Upper lobe of left lung (tissue), 4 donors: ENCODE data around the gene ALS2.

ENCODE experiments used
- POLR2A ChIP-seq, 4 donors: fragments of 450-650 bp; IDR thresholded peaks; one replicate each; pipeline ENCODE4 v1.5.1; 2016 to 2017; ENCODE audit warnings: antibody characterized with exemption in 4 of 4, mild to moderate bottlenecking in 2 of 4
- TF ChIP-seq, protein P1 (sequence below), 6 experiments: fragments of 450-650 bp in 4 of 6; fragments of 200-600 bp in 2 of 6; sonication (generic) in 2 of 6; IDR thresholded peaks; one replicate each; pipeline ENCODE4 v1.5.1; 2016 to 2019; ENCODE audit warnings: antibody characterized with exemption in 6 of 6

- no peak for TF ChIP-seq POLR2A (IDR thresholded peaks at IDR 0.05)
- TF ChIP-seq, protein P1, sequence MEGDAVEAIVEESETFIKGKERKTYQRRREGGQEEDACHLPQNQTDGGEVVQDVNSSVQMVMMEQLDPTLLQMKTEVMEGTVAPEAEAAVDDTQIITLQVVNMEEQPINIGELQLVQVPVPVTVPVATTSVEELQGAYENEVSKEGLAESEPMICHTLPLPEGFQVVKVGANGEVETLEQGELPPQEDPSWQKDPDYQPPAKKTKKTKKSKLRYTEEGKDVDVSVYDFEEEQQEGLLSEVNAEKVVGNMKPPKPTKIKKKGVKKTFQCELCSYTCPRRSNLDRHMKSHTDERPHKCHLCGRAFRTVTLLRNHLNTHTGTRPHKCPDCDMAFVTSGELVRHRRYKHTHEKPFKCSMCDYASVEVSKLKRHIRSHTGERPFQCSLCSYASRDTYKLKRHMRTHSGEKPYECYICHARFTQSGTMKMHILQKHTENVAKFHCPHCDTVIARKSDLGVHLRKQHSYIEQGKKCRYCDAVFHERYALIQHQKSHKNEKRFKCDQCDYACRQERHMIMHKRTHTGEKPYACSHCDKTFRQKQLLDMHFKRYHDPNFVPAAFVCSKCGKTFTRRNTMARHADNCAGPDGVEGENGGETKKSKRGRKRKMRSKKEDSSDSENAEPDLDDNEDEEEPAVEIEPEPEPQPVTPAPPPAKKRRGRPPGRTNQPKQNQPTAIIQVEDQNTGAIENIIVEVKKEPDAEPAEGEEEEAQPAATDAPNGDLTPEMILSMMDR (IDR thresholded peaks at IDR 0.05), result no peak
Observed at GRCh38 chr2:201781557-201782051, 871 bp upstream of the ALS2 start.
